ENCODE measurements around the gene ZNF441.
"Not testable (repeated sequence)": the region's sequence is repeated elsewhere in the genome, so short reads cannot be mapped to it uniquely, and the experiment has no call there.

Gene ZNF441

GRCh38 chr19:11781295-11782057 is 14.7 kb downstream of the ZNF441 start:
- no peak for DNase-seq

- no peak for DNase-seq
These were observed 17.0 kb downstream of the ZNF441 start for GRCh38 chr19:11783767-11784166.

GRCh38 chr19:11784356-11784755 is 17.6 kb downstream of the ZNF441 start:
- no peak for DNase-seq

GRCh38 chr19:11787536-11787935 is 20.7 kb downstream of the ZNF441 start:
- no peak for DNase-seq

- DNase-seq = no peak
These were observed 26.1 kb downstream of the ZNF441 start for GRCh38 chr19:11792942-11793341.

GRCh38 chr19:11797491-11797890 is 30.7 kb downstream of the ZNF441 start:
- peak; percentile 78 for DNase-seq

- peak; percentile 85 for DNase-seq
These were observed 31.9 kb downstream of the ZNF441 start, which contains the start of gene ZNF491 for GRCh38 chr19:11798391-11799330. Gene ZNF491, plus strand, starts transcription at chr19:11798523. Its CDS starts 7,431 bp downstream, at chr19:11805954.

- no peak for DNase-seq
These were observed 39.7 kb downstream of the ZNF441 start for GRCh38 chr19:11806354-11807098.

- DNase-seq = no peak
These were observed 40.2 kb downstream of the ZNF441 start for GRCh38 chr19:11807099-11807380.

GRCh38 chr19:11813703-11814028 is 46.9 kb downstream of the ZNF441 start:
- no peak for DNase-seq

GRCh38 chr19:11814029-11814699 is 47.4 kb downstream of the ZNF441 start, which contains the start of gene ZNF440:
Gene ZNF440, plus strand, starts transcription at chr19:11814273. Its CDS starts 175 bp downstream, at chr19:11814448.
- peak; percentile 85 for DNase-seq

GRCh38 chr19:11814700-11815035 is 47.9 kb downstream of the ZNF441 start:
- DNase-seq = no peak

- no peak for DNase-seq
These were observed 54.8 kb downstream of the ZNF441 start for GRCh38 chr19:11821474-11822109.

GRCh38 chr19:11828957-11829876 is 62.4 kb downstream of the ZNF441 start:
- DNase-seq = not testable (repeated sequence)

GRCh38 chr19:11832253-11832912 is 65.6 kb downstream of the ZNF441 start:
- DNase-seq = no peak

- DNase-seq = no peak
These were observed 66.7 kb downstream of the ZNF441 start for GRCh38 chr19:11833541-11833940.
